K562 (cell line): ENCODE data around the gene CAMKV.

Experiments
- CBX8 ChIP-seq: fragments of 200-600 bp; sonication (generic); IDR thresholded peaks from 2 replicates; pipeline ENCODE4 v1.6.1; 2012; ENCODE audit warnings: borderline replicate concordance, mixed run types, low read depth, mild to moderate bottlenecking, moderate library complexity, mixed read lengths, low read length, control low read depth, inconsistent platforms; ENCODE audit not compliant: poor library complexity, severe bottlenecking; ENCODE audit errors: extremely low read depth
- RCOR1 ChIP-seq, 2 experiments: IDR thresholded peaks; 2 replicates each; pipeline ENCODE4 v1.6.1; 2012; ENCODE audit warnings: low read depth in 2 of 2, low read length in 2 of 2, borderline replicate concordance in 1 of 2, improper control_type of control experiment in 1 of 2

DNA sequence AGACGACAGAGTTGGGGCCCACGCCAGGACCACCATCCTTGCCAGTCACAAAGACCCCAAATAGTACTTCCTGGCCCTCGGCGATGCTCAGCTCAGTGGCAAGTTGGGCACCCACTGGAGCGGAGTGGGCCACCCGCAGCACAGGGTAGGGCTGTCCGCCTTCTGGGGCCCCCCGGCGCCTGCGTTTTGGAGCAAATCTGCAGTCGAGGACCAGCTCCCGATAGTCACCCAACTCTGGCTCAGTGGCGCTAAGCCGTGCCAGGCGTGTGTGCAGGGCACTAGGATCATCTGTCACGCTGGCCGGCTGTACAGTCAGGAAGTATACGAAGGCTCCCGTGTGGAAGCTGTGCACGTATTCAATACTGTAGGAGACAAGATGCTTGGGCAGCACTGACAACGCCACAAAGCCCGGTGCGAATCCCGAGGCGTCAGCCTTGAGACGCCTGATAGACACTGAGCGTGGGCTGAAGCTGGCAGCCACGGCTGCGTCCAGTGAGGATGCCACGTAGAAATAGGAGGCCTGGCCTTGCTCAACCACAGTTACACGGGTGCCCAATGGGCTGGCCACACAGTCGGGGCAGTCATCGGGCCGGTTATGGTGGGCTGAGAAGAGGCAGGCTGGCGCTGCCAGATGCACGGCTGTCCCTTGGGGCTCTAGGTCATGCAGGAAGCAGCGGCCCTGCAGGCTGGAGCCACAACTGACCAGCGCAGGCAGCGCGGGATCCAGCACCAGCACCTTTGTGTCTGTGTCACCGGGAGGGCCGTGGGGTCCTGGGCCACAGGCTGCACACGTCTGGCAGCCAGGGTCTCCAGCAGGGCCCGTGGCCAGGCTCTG lies 33.0 kb upstream of the CAMKV start:
- TF ChIP-seq RCOR1 (IDR thresholded peaks at IDR 0.05; ENCODE audit: borderline replicate concordance in 1 of 2, low read depth in 2 of 2, low read length in 2 of 2) (no peak), CBX8 (no peak)
